HG03442 (cell line): ENCODE data around the gene MEIS3.
"Not testable (repeated sequence)": the region's sequence is repeated elsewhere in the genome, so short reads cannot be mapped to it uniquely, and the experiment has no call there.

ENCODE experiments used
- ATAC-seq: cut with Tn5 transposase; IDR thresholded peaks from one replicate; pipeline ENCODE4 v1.9.1; 2021; ENCODE audit warnings: mild to moderate bottlenecking, moderate library complexity; ENCODE audit not compliant: unreplicated experiment

Gene MEIS3

GRCh38 chr19:47365455-47365854, 53.9 kb downstream of the MEIS3 start:
- ATAC-seq, result not testable (repeated sequence)

GRCh38 chr19:47363758-47364531, 55.4 kb downstream of the MEIS3 start:
- no peak for ATAC-seq

- no peak for ATAC-seq
Observed at GRCh38 chr19:47362321-47362720, 57.0 kb downstream of the MEIS3 start.

- ATAC-seq, result no peak
Observed at GRCh38 chr19:47358936-47359335, 60.4 kb downstream of the MEIS3 start.

- no peak for ATAC-seq
Observed at GRCh38 chr19:47357788-47358680, 61.3 kb downstream of the MEIS3 start.

GRCh38 chr19:47356900-47357299, 62.4 kb downstream of the MEIS3 start:
- ATAC-seq, result no peak

- no peak for ATAC-seq
Observed at GRCh38 chr19:47353307-47353712, 66.0 kb downstream of the MEIS3 start.
